ENCODE results near the gene SNUPN.

DNA sequence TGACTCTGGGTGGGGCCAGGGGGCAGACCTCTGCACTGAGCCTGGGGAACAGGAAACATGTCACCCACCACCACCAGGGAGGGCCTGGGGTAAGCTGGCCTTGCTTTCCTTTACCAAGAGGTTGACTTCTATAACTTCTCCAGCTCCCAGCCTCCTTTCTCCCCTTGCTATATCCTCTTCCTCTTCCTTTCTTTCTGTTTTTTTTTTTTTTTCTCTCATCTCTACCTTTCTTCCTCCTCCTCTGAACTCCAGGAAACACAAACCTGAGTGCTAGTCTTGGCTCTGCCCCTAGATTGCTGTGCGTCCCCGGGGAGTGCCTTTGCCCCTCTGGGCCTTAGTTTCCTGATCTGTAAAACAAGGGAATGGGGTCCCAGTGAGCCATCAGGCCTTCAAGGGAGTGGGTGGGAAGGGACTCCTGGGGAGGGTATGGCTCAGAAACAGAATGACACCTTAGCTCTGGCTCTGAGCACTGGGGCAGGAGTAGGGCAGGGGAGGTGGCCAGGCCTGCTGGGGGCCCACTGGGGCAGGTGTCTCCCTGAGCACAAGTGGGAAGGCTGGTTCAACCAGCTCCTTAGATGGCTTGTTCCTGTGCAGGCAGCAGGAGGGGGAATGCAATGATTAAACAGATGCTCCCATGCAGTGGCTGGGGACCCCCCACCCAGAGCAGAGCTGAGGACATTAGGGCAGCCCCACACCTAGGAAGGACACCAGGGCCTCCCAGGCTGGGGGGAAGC lies 26.5 kb upstream of the SNUPN start:
- TF ChIP-seq POLR2A (IDR thresholded peaks at IDR 0.05; ENCODE audit: low read length) (no peak), GATA1 (IDR thresholded peaks at IDR 0.05; ENCODE audit: low read depth, low read length) (no peak)

Data from erythroblast (primary cell).